Naive thymus-derived CD4-positive, alpha-beta T cell (primary cell): ENCODE results near the gene CRTAC1. TPM values are rescaled to one million over a fixed set of nuclear protein-coding genes. Genes with fewer than 3 reads are reported as not detected.
A peak's percentile ranks its signal among the peaks of the same experiment; 100 is the strongest.

Source experiments
- ATAC-seq: fragments of 150-1000 bp; cut with Tn5 transposase; 2 replicates; pipeline ENCODE4 v1.10.0; 2021; ENCODE audit warnings: mild to moderate bottlenecking, moderate library complexity
- CTCF ChIA-PET: fragments of 350-600 bp; sonication (Branson Sonifier 250); formaldehyde crosslinking; loops from one replicate; lab custom pipeline; 2021; ENCODE audit warnings: antibody characterized with exemption; lab: Charles Lee
- POLR2A ChIA-PET: fragments of 350-600 bp; sonication (Branson Sonifier 250); formaldehyde crosslinking; loops from one replicate; lab custom pipeline; 2021; ENCODE audit warnings: antibody characterized with exemption, inconsistent platforms; lab: Charles Lee
- DNase-seq, 9 donors: peaks; one replicate each; pipeline versions ENCODE4 v3.0.0 to v3.0.0-alpha.2; 2020 to 2022; ENCODE audit warnings: mixed read lengths in 1 of 9
- H3K27ac ChIP-seq: one replicate; pipeline ENCODE4 v1.7.0; 2013; ENCODE audit warnings: mild to moderate bottlenecking, low read depth, low read length, moderate library complexity
- H3K27me3 ChIP-seq, 2 donors: one replicate each; pipeline ENCODE4 v1.7.0; 2013; ENCODE audit warnings: low read length in 2 of 2, mild to moderate bottlenecking in 2 of 2, moderate library complexity in 2 of 2; ENCODE audit not compliant: control insufficient read depth in 2 of 2, insufficient read depth in 2 of 2
- H3K36me3 ChIP-seq, 3 experiments: 1 replicate in 2 of 3; 2 replicates in 1 of 3; pipeline ENCODE4 v1.7.0; 2013; ENCODE audit warnings: low read length in 3 of 3, mild to moderate bottlenecking in 3 of 3, moderate library complexity in 1 of 3; ENCODE audit not compliant: insufficient read depth in 3 of 3, control insufficient read depth in 2 of 3
- H3K4me1 ChIP-seq, 2 donors: one replicate each; pipeline ENCODE4 v1.7.0; 2013; ENCODE audit warnings: low read length in 2 of 2, mild to moderate bottlenecking in 2 of 2, moderate library complexity in 1 of 2; ENCODE audit not compliant: control insufficient read depth in 2 of 2, insufficient read depth in 2 of 2
- H3K4me3 ChIP-seq: 2 replicates; pipeline ENCODE4 v1.7.0; 2013; ENCODE audit warnings: mild to moderate bottlenecking, low read length
- H3K9me3 ChIP-seq, 3 experiments: 1 replicate in 2 of 3; 2 replicates in 1 of 3; pipeline ENCODE4 v1.7.0; 2013; ENCODE audit warnings: low read length in 3 of 3; ENCODE audit not compliant: control insufficient read depth in 2 of 3
- H3K27ac Mint-ChIP-seq, 9 donors: one replicate each; pipeline ENCODE4 v1.8.0; 2020 to 2022; ENCODE audit warnings: mixed read lengths in 9 of 9, mild to moderate bottlenecking in 8 of 9, moderate library complexity in 5 of 9, inconsistent platforms in 2 of 9
- H3K27me3 Mint-ChIP-seq, 5 donors: one replicate each; pipeline ENCODE4 v1.8.0; 2021 to 2022; ENCODE audit warnings: mixed read lengths in 5 of 5, mild to moderate bottlenecking in 1 of 5
- H3K36me3 Mint-ChIP-seq, 5 donors: one replicate each; pipeline ENCODE4 v1.8.0; 2020 to 2022; ENCODE audit warnings: mixed read lengths in 5 of 5, mild to moderate bottlenecking in 3 of 5, inconsistent platforms in 1 of 5
- H3K4me1 Mint-ChIP-seq, 7 donors: one replicate each; pipeline ENCODE4 v1.8.0; 2020 to 2022; ENCODE audit warnings: mixed read lengths in 7 of 7, mild to moderate bottlenecking in 3 of 7, inconsistent platforms in 1 of 7
- H3K4me3 Mint-ChIP-seq, 10 donors: one replicate each; pipeline ENCODE4 v1.8.0; 2020 to 2022; ENCODE audit warnings: mild to moderate bottlenecking in 10 of 10, mixed read lengths in 10 of 10, moderate library complexity in 6 of 10, inconsistent platforms in 2 of 10
- H3K9me3 Mint-ChIP-seq, 11 donors: one replicate each; pipeline ENCODE4 v1.8.0; 2020 to 2022; ENCODE audit warnings: mixed read lengths in 11 of 11, mild to moderate bottlenecking in 4 of 11, inconsistent platforms in 1 of 11, moderate library complexity in 1 of 11
- intact Hi-C, 2 donors: fragments of 100-400 bp; cut with micrococcal nuclease; formaldehyde crosslinking; loops; one replicate each; pipeline ENCODE4 v1.15.1; 2023
- polyA plus RNA-seq, 2 donors: library from polyadenylated mRNA; unstranded; fragments of 300-500 nt; fragmentation: Illumina TruSeq; gene quantifications; one replicate each; pipeline ENCODE4 v1.2.3, GENCODE V29; 2021
- total RNA-seq, 6 experiments: library from RNA in 5 of 6; stranded (reverse) in 5 of 6; gene quantifications; 1 replicate in 5 of 6; 2 replicates in 1 of 6; pipeline ENCODE4 v1.2.3 and lab custom pipeline; 2021 to 2026

CRTAC1 gene
- total and polyA plus RNA-seq, 7 experiments from 2014 or later: not detected

DNA sequence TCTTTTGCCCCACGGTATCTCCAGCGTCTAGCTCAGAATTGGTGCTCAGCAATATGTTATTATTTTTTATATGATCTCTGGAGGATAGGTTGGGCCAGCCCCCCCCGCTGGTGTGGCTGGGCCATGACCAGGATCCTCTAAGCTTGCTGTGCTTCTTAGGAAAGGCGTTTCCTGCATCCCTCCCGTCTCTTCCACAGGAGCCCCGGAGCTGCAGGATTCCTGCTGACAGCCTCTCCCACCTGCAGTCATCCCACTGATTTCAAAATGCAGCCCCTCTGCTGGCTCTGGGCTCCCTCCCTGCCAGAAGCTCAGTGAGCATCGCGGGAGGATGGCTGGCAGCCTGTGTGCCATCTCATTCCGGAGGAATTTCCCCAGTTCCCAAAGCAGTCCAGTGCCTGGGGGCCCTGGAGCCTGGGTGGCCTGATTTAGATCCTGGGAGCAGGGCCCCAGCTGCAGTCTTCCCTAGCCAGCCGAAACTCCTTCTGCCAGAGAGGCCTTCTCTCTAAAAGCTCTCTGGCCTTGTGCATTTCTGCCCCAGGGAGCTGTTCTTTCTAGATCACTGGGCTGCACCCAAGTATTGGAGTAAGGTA is 202.6 kb downstream of the CRTAC1 start:
- no peaks in the 10 kb centered on the region for H3K9me3 Mint-ChIP-seq
- DNase-seq (no peak), ATAC-seq (no peak)
- Histone ChIP-seq H3K9me3 (no peaks in the 10 kb centered on the region), H3K4me1 (peaks cover 7 to 16% of the 10 kb centered on the region in 2 donors), H3K27me3 (no peaks in the 10 kb centered on the region), H3K27ac (no peak overlapping the region), H3K36me3 (no peaks in the 10 kb centered on the region), H3K4me3 (no peak overlapping the region)
- POLR2A ChIA-PET: interaction anchor here (1.0 to 2.2 kb wide), 3 partner anchors 22 to 32 kb away, joined by 3 to 10 read pairs (median 6); partner anchors contain the start of gene GOLGA7B
- H3K36me3 Mint-ChIP-seq: peaks cover 0 to 3% (median 0%) of the 10 kb centered on the region in 5 donors
- peaks cover 0 to 2% (median 0%) of the 10 kb centered on the region in 5 donors for H3K27me3 Mint-ChIP-seq
- peak overlapping the region in 4 of 9 donors; percentile 21 to 81 (median 59) for H3K27ac Mint-ChIP-seq
- intact Hi-C loops: no loop called here
- no peak overlapping the region for H3K4me3 Mint-ChIP-seq
- CTCF ChIA-PET: interaction anchor here (0.6 to 1.6 kb wide), 2 partner anchors 34 to 131 kb away, joined by 6 to 9 read pairs; no protein-coding TSS in a partner anchor
- H3K4me1 Mint-ChIP-seq: peaks cover 11 to 32% (median 20%) of the 10 kb centered on the region in 7 donors

DNA sequence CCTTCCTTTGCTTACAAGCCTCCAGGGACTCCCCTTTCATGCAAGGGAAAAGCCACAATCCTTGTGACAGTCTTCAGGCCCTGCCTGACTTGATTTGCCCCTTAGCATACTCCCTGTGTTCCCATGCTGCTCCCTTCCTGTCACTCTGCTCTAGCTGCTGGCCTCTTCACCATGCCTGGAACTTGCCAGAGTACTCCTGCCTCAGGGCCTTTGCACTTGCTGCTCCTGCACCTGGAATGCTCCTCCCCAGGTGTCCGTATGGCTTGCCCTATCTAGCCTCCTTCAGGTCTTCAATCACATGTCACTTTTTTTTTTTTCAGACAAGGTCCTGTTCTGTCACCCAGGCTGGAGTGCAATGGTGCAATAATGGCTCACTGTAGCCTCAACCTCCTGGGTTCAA is 203.5 kb downstream of the CRTAC1 start:
- no peak overlapping the region for H3K4me3 ChIP-seq
- ChIA-PET POLR2A (interaction anchor here (1.0 to 2.2 kb wide), 3 partner anchors 22 to 31 kb away, joined by 3 to 10 read pairs (median 6); partner anchors contain the start of gene GOLGA7B), CTCF (interaction anchor here (0.7 to 1.4 kb wide), 2 partner anchors 16 to 48 kb away, joined by 3 to 4 read pairs; no protein-coding TSS in a partner anchor)
- intact Hi-C loops: no loop called here
- no peaks in the 10 kb centered on the region for H3K9me3 ChIP-seq
- peaks cover 7 to 16% of the 10 kb centered on the region in 2 donors for H3K4me1 ChIP-seq
- no peak for ATAC-seq
- DNase-seq: no peak
- peaks cover 11 to 32% (median 20%) of the 10 kb centered on the region in 7 donors for H3K4me1 Mint-ChIP-seq
- peaks cover 0 to under 1% (median 0%) of the 10 kb centered on the region in 5 donors for H3K27me3 Mint-ChIP-seq
- no peaks in the 10 kb centered on the region for H3K27me3 ChIP-seq
- peaks cover 0 to 3% (median 0%) of the 10 kb centered on the region in 5 donors for H3K36me3 Mint-ChIP-seq
- H3K9me3 Mint-ChIP-seq: no peaks in the 10 kb centered on the region
- no peaks in the 10 kb centered on the region for H3K36me3 ChIP-seq
- peak overlapping the region in 1 of 9 donors; percentile 21 for H3K27ac Mint-ChIP-seq
- H3K4me3 Mint-ChIP-seq: no peak overlapping the region
- no peak overlapping the region for H3K27ac ChIP-seq

DNA sequence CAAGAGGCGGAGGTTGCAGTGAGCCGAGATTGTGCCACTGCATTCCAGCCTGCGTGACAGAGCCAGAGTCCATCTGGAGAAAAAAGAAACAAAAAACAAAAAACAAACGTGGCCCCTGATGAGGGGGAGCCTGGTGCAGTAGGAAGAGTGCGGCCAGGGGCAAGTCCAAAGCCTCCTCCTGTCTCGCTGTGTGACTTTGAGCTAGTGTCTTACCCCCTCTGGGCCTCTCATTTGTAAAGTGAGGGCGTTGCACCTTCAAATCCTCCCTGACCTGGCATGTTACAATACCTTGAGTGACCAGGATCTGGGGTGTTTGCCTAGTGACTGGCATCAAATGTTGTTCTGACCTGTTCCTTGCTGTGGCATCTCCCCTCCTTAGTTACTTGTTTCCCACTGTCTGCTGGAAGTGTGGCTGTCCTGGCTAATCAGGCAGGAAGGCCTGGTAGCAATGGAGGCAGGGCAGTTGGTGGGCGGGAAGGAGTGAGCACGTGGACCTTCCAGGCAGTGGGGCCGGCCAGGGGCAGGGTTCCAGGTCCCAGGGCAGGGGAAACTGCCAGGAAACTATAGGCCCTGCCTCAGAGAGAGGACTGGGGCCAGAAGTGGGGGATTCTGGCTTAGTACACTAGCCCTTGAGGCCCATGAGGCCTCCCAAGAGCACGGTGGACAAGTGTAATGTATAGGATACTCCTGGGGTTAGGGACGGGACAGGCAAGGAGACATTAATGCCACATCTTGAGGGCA is 205.2 kb downstream of the CRTAC1 start:
- no peaks in the 10 kb centered on the region for H3K27me3 ChIP-seq
- ChIA-PET CTCF (interaction anchor here (0.6 kb wide), 1 partner anchor 546 kb away, joined by 5 read pairs; no protein-coding TSS in a partner anchor), POLR2A (no interaction called here)
- Mint-ChIP-seq H3K4me1 (peaks cover 11 to 21% (median 19%) of the 10 kb centered on the region in 7 donors), H3K4me3 (no peak overlapping the region), H3K9me3 (no peaks in the 10 kb centered on the region), H3K36me3 (peaks cover 0 to 3% (median 0%) of the 10 kb centered on the region in 5 donors), H3K27me3 (peaks cover 0 to 5% (median 0%) of the 10 kb centered on the region in 5 donors), H3K27ac (no peak overlapping the region)
- H3K4me3 ChIP-seq: no peak overlapping the region
- H3K27ac ChIP-seq: no peak overlapping the region
- H3K9me3 ChIP-seq: no peaks in the 10 kb centered on the region
- ATAC-seq (no peak), DNase-seq (no peak)
- intact Hi-C loops: no loop called here
- H3K36me3 ChIP-seq: no peaks in the 10 kb centered on the region
- H3K4me1 ChIP-seq: peaks cover 7 to 16% of the 10 kb centered on the region in 2 donors

DNA sequence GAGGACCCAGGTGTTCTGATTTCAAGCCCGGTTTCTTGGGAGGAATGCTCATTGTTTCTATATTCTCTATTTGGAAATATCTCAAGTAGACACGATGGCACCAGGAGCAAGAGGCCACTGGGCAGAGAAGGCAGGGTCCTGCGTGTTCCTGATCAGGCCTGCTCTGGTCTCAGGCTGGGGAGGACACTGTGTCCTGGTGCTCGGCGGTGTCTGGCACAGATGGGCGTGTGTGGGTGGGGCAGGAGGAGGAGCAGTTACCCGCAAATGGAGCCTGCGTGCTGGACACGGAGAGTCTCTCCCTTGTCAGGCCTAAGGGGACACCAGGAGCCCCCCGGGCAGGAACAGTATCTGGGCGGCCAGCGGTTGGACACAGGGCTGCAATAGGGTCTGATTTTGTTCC is 206.7 kb downstream of the CRTAC1 start:
- DNase-seq: no peak
- H3K27me3 ChIP-seq: no peaks in the 10 kb centered on the region
- H3K9me3 ChIP-seq: no peaks in the 10 kb centered on the region
- Mint-ChIP-seq H3K9me3 (no peaks in the 10 kb centered on the region), H3K36me3 (peaks cover 0 to 3% (median 0%) of the 10 kb centered on the region in 5 donors), H3K27me3 (peaks cover 0 to 9% (median 0%) of the 10 kb centered on the region in 5 donors), H3K4me1 (peaks cover 5 to 8% (median 6%) of the 10 kb centered on the region in 7 donors), H3K27ac (no peak overlapping the region), H3K4me3 (no peak overlapping the region)
- ATAC-seq: no peak
- H3K27ac ChIP-seq: no peak overlapping the region
- no peak overlapping the region for H3K4me3 ChIP-seq
- H3K36me3 ChIP-seq: no peaks in the 10 kb centered on the region
- intact Hi-C loops: no loop called here
- peaks cover 5 to 8% of the 10 kb centered on the region in 2 donors for H3K4me1 ChIP-seq
- ChIA-PET CTCF (no interaction called here), POLR2A (no interaction called here)

DNA sequence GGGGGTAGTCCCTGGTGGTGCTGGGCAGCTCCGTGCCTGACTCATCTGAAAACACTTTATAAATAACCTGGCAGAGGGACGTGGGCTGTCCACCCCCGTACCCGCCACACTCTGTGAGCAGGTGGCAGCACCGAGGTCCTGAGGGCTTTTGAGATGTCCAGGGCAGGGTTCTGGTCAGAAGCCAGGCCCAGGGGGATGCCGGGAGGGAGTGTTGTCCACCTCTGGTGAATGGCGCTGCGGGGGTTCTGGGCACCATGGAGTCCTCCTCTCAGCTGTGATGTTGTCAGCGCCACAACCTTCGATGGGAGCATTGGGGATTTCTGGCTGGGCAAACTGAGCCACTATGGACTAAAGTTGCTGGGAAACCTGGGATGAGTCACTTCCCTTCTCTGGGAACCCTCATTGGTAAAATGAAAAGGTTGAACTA is 208.1 kb downstream of the CRTAC1 start:
- ATAC-seq (no peak), DNase-seq (no peak)
- Mint-ChIP-seq H3K27me3 (peaks cover 0 to 13% (median 0%) of the 10 kb centered on the region in 5 donors), H3K36me3 (peaks cover 0 to 3% (median 0%) of the 10 kb centered on the region in 5 donors), H3K4me3 (no peak overlapping the region), H3K4me1 (peaks cover 0 to 2% (median 0%) of the 10 kb centered on the region in 7 donors), H3K9me3 (no peaks in the 10 kb centered on the region), H3K27ac (no peak overlapping the region)
- intact Hi-C loops: no loop called here
- POLR2A ChIA-PET: no interaction called here
- no peaks in the 10 kb centered on the region for H3K4me1 ChIP-seq
- H3K27ac ChIP-seq: no peak overlapping the region
- no peaks in the 10 kb centered on the region for H3K27me3 ChIP-seq
- no peaks in the 10 kb centered on the region for H3K36me3 ChIP-seq
- CTCF ChIA-PET: no interaction called here
- no peaks in the 10 kb centered on the region for H3K9me3 ChIP-seq
- no peak overlapping the region for H3K4me3 ChIP-seq

DNA sequence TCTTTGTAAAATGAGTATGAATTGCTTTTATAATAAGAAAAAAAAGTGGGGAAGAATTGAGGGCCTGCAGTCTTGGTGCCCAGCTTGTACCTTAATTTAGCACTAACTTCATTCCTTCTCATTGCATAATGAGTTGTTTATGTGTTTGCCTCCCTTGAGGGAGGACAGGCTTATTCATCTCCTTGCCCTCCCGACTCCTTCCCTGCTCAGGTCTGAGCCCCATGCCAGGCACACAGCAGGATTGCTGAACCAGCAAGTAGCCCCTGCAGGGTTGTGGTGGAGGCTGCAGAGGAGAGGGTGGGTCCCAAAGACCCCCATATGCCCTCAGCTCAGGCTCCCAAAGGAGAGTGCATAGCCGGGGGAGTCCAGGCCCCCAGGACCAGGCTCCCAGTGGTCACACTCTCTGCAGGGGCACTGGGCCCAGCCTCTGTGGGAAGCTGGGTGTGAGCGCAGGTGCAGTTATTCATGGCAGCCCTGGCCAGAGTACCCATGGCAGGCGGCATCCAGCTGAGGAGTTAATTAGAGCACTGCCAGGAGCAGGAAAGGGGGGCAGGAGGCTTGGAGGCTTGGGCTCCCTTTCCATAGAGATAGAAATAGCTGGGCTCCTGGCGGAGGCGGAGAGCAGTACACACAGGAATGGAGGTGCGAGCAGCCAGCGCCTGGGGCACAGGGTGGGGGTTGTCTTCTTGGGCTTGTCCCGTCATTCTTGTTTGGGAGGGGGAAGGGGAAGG is 208.9 kb downstream of the CRTAC1 start:
- H3K9me3 Mint-ChIP-seq: no peaks in the 10 kb centered on the region
- ATAC-seq: no peak
- POLR2A ChIA-PET: interaction anchor here (0.8 kb wide), 1 partner anchor 367 kb away, joined by 3 read pairs; no protein-coding TSS in a partner anchor

More for the DNA sequence above, 208.9 kb downstream of the CRTAC1 start:
- Histone ChIP-seq H3K9me3 (no peaks in the 10 kb centered on the region), H3K4me3 (no peak overlapping the region), H3K27me3 (no peaks in the 10 kb centered on the region), H3K27ac (no peak overlapping the region), H3K36me3 (no peaks in the 10 kb centered on the region), H3K4me1 (no peaks in the 10 kb centered on the region)
- DNase-seq: no peak
- H3K27me3 Mint-ChIP-seq: peaks cover 0 to 13% (median 0%) of the 10 kb centered on the region in 5 donors
- intact Hi-C loops: no loop called here
- peaks cover 0 to 2% (median 0%) of the 10 kb centered on the region in 7 donors for H3K4me1 Mint-ChIP-seq
- no peak overlapping the region for H3K4me3 Mint-ChIP-seq
- no peak overlapping the region for H3K27ac Mint-ChIP-seq
- peaks cover 0 to 3% (median 0%) of the 10 kb centered on the region in 5 donors for H3K36me3 Mint-ChIP-seq
- CTCF ChIA-PET: interaction anchor here (0.6 kb wide), 1 partner anchor 161 kb away, joined by 3 read pairs; no protein-coding TSS in a partner anchor
